DOHH2 (cell line): ENCODE data around the gene RYR2.

Experiments used
- CTCF ChIP-seq: fragments of 200-600 bp; sonication (generic); IDR thresholded peaks from one replicate; pipeline ENCODE4 v1.5.1; 2014; ENCODE audit warnings: antibody characterized with exemption, mild to moderate bottlenecking, low read depth, low read length; ENCODE audit not compliant: poor library complexity, severe bottlenecking
- EZH2phosphoT487 ChIP-seq: fragments of 200-600 bp; sonication (generic); IDR thresholded peaks from 2 replicates; pipeline ENCODE4 v1.6.1; 2017; ENCODE audit warnings: borderline replicate concordance, mild to moderate bottlenecking, antibody characterized with exemption, low read length, moderate library complexity, mixed read lengths

GRCh38 chr1:237007147-237007881 is 34.7 kb upstream of the RYR2 start:
- TF ChIP-seq CTCF (no peak), EZH2phosphoT487 (no peak)
